Measurements from ENCODE around the gene RHOH.
"Not testable (repeated sequence)": the region's sequence is repeated elsewhere in the genome, so short reads cannot be mapped to it uniquely, and the experiment has no call there.

The RHOH gene

DNA sequence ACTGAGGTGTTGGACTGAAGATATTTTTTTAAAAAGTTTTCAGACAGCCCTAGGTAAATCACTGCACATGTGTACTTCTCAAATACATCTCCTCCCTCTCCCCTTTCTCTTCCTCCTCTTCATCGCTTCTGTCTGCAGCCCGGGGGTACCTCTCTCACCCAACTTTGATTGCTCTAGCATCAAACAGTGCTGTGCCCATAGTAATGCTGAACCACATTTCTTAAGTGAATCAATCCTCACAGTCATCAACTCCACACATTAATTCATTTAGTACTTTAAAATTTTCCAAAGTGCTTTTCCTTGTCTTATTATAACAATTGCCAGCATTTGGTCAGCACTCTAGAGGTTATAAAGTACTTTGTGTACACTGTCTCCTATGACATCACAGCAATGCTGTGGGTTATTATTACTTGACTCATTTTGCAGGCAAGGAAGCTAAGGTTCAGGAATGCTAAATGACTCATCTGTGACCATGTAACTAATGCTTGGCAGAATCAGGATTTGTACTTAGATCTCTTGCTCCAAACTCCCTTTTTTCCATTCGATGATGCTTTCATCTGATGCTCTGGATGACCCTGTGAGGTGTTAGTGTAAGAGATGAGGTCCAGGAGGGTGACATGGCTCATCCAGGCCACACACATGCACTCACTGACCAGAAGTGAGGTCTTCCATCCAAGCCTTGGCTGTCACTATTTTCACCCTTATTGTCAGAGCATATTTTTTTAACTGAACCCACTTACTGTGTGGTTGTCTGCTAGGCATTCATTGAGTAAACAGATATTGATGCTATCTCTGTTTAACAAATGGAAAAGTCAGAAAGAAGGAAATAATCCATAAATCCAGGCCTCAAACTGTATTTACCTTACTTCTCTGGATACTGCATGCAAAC lies 58.8 kb downstream of the RHOH start:
- H3K27ac ChIP-seq, result peak overlapping the region; percentile 91
- peak; percentile 91 for DNase-seq (ENCODE audit: low read depth, low spot score)

DNA sequence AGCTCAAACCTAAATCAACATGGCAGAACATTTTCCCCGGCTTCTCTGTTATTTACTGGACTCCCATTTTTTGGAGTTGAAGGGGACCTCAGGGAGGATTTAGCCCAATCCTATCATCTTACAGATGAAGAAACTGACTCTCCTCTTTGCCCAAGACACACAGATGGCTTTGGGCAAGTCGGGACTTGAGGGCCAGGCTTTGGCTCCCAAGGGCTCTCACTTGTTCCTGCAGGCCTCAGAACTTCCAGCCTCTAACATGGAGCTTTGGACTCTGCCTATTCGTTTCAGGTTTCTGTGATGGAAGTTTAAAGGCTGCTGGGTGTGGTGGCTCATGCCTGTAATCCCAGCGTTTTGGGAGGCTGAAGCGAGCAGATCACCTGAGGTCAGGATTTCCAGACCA lies 59.5 kb downstream of the RHOH start:
- peak overlapping the region; percentile 91 for H3K27ac ChIP-seq
- DNase-seq (ENCODE audit: low read depth, low spot score), result peak; percentile 78

DNA sequence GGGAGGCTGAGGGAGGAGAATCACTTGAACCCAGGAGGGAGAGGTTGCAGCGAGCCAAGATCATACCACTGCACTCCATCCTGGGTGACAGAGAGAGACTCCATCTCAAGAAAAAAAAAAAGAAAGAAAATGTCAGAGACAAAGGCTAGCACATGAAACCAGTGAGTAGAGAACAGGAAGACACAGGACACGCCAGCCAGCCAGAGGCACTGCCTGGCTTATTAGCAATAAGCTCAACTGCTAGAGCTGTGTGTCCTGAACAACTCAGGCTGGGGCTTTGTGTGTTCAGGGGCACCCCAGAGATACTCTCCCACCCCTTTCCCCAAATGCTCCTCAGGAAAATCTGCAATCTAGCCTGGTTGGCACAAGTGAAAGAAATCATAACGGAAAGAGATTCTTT lies 60.0 kb downstream of the RHOH start:
- peak overlapping the region; percentile 91 for H3K27ac ChIP-seq

DNA sequence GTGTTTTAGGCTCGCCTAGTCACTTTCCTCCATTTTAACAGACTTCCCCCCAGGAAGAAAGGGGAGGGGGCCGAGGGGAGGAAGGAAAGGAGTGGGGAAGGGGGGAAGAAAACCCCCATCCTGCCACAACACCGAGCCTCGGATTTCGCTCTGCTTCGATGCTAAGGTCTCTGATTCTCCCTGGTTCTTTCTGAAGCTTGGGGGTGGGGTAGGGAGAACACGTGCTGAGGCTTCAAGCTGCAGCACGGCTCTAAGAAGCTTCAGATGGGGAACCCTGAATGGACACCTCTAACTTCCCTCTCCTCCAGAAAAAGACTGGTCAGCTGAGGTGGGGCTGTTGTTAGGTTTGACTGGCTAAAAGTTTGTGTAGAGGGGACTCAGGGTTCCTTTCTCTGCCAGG lies 61.8 kb downstream of the RHOH start:
- H3K27ac ChIP-seq, result no peak overlapping the region
- no peak for DNase-seq (ENCODE audit: low read depth, low spot score)

More for the DNA sequence above, 60.0 kb downstream of the RHOH start:
- DNase-seq (ENCODE audit: low read depth, low spot score), result no peak

DNA sequence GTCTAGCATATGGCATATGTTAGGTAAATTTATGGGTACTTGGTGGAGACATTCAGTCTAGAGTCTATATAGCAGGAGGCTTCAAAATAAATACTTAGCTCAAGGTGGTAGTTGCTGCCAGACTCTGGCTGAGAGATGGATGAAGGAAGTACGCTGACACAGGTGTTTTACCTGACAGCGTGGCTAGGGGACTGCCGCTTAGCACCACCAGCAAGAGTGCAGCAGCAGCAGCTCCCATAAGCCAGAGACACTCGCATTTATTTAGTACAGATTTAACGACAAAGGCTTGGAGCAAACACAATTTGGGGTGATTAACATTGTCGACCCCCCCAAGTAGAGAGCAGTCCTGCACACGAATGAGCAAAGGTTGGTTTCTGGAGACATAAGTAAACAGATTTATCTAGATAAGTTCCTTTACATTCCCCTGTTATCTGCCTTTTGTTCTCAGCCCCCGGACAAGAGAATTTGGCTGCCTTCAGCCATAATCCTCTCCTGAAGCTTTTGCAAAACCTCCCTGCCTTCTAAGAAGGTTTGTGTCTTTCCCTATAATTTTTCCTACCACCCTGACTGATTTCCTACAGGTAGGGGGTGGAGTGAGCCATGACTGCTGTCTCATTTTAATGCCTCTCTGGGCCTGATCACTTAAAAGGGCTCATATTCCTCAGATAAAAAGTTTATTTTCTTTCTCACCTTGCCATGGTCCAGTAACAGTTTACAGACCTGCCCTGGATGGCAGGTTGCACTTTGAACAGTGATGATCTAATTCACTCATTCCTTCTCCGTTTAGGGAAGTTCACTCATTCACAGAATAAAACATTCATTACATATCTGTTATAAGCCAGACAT lies 64.6 kb downstream of the RHOH start:
- H3K27ac ChIP-seq, result no peak overlapping the region
- DNase-seq (ENCODE audit: low read depth, low spot score), result no peak

DNA sequence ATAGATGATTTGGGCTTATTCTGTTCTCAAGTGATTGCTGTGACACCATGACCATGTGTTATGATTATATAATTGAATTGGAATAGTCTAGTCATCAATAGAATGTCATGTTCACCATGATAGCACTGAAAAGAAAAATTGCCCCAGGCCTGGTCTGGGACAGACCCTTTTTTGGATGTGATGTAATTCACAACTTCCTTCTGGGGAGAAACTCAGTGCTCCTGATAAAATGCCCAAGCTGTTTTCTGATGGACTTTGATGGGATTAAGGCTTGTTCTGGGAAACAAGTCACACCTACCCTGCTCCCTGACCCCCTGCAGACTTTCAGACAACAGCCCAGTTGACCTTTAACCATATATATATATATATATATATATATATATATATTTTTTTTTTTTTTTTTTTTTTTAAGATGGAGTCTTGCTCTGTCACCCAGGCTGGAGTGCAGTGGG lies 65.3 kb downstream of the RHOH start:
- DNase-seq (ENCODE audit: low read depth, low spot score), result no peak
- no peak overlapping the region for H3K27ac ChIP-seq

DNA sequence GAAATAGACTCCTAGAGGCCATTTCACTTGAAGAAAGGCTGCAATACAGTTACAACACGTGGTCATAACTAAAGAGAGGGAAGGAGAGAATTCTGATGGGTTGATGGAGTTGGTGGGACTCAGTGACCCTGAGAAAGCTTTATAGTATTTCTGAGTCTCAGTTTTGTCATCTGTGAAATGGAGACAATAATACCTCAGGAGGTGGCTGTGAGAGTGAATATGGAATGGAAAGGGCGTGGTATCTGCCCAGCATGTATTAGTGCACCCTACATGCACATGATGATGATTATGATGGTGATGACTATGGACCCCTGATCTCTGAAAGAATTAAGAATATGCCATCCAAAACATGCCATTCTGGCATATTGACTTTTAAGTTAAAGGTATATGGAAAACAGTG lies 66.0 kb downstream of the RHOH start:
- no peak overlapping the region for H3K27ac ChIP-seq
- DNase-seq (ENCODE audit: low read depth, low spot score), result no peak

DNA sequence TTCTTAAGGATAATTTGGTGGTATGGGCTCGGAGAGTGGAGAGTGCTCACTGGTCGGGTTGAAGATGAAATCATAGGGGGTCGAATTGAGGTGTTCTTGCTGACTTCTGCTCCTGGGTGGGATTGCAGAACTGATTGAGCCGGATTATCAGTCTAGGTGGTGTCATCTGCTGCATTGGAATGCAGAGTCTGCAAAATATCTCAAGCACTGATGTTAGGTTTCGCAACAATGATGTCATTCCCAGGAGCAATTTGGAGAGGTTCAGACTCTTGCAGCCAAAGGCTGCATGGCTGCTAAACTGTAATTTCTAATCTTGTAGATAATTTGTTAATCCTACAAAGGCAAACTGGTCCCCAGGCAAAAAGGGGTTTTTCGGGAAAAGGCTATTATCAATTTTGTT lies 67.7 kb downstream of the RHOH start:
- DNase-seq (ENCODE audit: low read depth, low spot score), result no peak
- H3K27ac ChIP-seq, result no peak overlapping the region

DNA sequence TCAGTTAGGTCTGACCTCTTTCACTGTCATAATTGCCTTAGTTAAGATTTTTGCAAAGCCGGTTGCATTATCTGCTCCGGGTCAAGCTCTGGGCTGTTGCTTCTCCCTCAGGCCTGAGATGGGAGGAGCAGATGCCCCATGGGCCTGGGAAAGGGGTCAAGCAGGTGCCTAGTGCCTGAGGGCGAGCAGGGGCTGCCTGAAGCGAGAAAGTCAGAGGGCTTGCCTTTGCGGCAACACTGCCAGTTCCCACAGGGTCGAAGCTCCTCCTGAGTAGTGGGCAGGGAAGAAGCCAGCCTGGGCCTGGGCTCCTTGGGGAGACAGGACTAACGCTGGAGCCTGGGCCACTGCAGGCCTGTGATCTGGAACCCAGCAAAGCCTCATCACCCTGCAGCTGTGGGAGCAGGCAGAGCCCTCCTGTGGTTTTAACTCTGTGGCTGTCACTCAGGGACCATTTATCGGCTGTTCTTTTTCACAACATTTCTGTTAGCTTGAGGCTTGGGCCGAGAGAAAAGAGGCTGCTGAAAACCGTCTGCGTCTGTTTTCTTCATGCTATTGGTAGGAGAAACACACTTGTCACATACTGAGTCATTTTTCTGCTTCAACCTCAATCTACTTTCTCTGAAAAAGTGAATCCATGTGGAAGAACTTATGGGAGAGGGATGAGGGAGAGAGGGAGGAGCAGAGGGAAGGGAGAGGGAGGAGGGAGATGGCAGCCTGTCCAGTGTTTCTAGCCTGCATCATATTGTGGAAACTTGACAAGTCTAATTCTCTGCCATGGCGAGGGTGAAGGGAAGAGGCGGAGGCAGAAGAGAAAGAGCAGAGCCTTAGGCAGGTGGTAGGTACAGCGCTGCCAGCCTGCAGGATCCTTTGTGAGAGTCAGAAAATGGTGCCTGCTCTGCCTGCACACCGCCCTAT lies 68.4 kb downstream of the RHOH start:
- no peak overlapping the region for H3K27ac ChIP-seq
- no peak for DNase-seq (ENCODE audit: low read depth, low spot score)

DNA sequence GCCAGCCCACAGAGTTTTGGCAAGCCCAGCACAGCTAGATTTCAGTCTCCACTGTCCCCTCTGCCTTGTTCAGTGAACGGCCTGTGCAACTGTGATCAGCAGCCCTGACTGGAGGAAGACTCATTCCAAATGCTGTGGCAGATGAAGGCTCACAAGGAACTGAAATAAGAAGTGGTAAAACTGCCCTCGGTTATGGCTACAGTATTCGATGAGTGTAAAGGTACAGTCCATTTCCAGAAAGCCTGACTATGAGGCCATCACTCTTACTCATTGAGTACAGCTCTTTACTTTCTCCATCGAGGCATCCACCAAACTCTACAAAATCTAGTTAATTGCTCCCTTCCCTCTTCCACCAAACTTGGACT lies 69.1 kb downstream of the RHOH start:
- DNase-seq (ENCODE audit: low read depth, low spot score), result no peak
- H3K27ac ChIP-seq, result no peak overlapping the region

DNA sequence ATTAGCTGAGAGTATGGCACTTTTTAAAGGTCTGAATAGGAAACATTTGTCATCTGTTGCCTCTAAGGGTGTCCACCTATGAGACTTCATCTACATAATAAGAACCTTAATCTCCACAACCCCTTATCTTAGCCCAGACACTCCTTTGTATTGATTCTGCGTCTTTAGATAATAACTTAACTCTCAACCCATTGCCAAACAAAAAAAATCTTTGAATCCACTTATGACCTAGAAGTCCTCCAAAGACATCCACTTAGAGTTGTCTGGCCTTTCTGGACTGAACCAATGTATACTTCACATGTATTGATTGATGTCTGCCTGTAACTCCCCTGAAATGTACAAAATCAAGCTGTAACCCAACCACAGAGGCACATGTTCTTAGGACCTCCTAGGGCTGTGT lies 72.3 kb downstream of the RHOH start:
- no peak overlapping the region for H3K27ac ChIP-seq
- no peak for DNase-seq (ENCODE audit: low read depth, low spot score)

DNA sequence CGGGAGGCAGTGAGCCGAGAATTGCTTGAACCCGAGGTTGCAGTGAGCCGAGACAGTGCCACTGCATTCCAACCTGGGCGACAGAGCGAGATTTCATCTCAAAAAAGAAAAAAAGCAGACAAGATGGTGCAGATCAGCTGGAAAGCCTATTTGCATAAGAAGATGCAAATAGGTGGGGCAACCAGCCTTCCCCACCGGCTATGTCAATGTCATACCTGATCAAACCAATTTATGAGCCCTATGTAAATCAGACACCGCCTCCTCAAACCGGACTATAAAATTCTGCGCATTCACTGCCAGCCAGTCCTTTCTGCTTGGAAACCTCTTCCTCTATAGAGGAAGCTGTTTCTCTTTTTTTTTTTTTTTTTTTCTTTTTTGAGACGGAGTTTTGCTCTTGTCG lies 73.8 kb downstream of the RHOH start:
- H3K27ac ChIP-seq, result no peak overlapping the region
- no peak for DNase-seq (ENCODE audit: low read depth, low spot score)

DNA sequence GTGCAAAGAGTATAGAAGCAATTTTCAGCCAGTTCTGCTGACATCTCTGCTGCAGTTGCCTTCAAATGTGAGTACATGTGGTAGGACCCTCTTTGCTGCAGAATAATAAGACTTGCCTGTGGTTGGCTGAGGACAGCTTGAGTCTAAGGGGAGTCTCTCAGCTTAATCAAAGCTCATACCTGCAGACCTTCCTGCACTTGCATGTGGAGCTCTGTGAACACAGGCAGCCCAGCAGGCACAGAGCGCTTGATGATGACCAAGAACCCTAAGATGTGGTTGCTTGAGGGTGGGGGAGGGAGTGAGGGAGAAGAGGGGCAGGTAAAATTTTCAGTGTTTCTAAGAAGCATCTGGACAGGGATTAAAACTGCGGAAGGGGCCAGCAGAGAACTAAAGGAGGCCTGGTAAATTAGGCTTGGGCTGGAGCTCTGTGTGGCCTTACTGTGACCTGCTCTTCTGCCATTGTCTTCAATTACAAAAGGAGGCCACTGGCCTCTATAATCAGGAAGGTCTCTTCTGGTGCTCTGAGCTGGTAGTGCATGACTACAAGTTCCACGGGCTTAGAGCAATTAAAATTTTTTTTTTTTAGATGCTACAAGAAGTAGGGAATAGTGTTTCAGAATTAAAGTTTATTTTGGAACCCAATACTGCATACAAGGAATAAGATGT lies 78.4 kb downstream of the RHOH start:
- no peak overlapping the region for H3K27ac ChIP-seq
- no peak for DNase-seq (ENCODE audit: low read depth, low spot score)

DNA sequence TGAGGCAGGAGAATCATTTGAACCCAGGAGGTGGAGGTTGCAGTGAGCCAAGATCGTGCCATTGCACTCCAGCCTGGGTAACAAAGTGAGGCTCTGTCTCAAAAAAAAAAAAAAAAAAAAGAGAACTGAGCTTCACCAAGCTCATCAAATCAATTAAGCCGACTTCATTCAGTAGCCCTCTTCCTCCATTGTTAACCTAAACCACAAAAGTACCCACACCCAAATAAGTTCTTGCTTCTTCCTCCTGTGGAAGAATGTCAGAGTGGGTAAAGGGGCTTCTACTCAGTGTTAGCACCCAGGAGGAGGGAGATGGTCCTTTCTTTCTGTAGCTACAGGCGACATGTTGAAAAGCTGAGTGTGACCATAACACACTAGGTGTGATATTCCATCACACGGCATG lies 79.7 kb downstream of the RHOH start:
- DNase-seq (ENCODE audit: low read depth, low spot score), result no peak
- H3K27ac ChIP-seq, result no peak overlapping the region

DNA sequence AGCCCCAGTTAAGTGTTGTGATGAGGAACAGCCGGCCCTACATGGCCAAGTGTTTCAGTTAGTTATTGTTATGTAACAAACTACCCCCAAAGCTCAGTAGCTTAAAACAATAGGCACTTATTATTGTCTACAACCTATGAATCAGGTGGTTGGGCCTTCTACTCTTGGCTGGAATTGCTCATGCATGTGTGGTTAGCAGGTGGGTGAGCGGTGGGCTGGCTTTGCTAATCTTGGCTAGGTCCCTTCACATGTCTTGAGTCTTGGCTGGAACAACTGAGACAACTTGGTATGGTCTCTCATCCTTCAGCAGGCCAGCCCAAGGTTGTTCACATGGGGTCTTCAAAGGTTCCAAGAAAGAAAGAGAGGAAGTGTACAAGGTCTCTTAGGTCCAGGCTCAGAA lies 83.8 kb downstream of the RHOH start:
- no peak for DNase-seq (ENCODE audit: low read depth, low spot score)
- H3K27ac ChIP-seq, result no peak overlapping the region

DNA sequence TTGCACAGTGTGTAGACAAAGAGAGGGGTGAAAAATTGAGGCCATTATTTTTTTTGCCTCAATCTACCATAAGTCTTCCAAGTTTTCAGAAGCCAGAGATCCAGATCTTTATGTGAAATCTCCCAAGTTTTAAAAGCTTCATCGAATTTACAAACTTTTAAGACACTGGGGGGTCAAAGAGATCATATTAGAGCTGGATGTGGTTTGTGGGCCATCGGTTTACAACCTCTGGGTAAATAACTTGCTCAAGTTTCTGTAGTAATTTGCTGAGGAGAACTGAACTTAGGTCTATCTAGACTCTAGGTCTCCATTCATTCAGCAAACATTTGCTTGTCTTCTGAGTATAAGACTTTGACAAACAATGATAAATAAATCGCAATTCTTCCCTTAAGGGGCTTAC lies 84.3 kb downstream of the RHOH start:
- H3K27ac ChIP-seq, result no peak overlapping the region
- DNase-seq (ENCODE audit: low read depth, low spot score), result no peak

DNA sequence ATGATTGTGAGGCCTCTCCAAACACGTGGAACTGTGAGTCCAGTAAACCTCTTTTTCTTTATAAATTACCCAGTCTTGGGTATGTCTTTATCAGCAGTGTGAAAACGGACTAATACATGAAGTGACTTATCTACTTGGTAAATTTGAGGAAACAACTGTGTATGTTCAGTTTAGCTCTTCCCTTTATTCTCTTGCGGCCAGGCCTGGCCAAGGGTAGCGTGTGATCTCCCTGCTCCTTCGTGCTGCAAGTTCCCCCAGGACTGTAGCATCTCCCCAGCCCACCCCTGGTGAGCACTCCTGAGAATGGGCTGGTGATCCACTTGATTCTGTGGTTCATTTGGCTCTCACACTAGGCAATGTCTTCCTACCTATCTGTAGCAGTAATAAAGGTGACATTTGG lies 85.1 kb downstream of the RHOH start:
- H3K27ac ChIP-seq, result no peak overlapping the region

DNA sequence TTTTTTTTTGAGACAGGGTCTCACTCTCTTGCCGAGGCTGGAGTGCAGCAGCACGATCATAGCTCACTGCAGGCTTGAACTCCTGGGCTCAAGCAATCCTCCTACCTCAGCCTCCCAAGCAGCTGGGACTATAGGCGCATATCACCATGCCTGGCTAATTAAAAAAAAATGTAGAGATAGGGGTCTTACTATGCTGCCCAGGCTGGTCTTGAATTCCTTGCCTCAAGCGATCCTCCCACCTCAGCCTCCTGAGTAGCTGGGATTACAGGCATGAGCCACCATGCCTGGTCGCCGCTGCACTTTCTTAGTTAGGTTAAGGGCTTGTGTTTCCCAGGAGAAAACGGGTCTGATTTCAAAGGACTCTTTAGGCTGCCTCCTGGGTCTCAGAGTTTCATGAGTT lies 86.0 kb downstream of the RHOH start:
- not testable (repeated sequence) for DNase-seq (ENCODE audit: low read depth, low spot score); H3K27ac ChIP-seq

More for the DNA sequence above, 85.1 kb downstream of the RHOH start:
- DNase-seq (ENCODE audit: low read depth, low spot score), result no peak

DNA sequence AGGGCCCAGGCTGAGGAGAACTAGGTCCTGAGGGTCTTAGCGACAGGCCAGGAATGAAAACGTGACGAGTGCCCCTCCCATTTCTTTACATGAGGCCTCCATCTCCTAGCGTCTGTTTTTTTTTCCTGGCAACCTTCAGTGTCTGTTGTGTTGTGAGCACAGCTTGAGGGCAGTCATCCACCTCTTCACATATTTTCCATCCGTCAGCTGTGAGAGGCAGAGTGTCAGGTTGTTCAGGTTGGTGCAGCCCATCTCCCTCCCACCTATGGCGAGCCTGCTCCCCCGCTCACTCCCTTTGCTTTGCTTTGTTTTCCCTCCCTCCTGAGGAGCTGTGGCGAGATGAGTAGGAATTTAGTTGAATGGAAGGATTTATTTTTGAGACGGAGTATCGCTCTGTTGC lies 86.6 kb downstream of the RHOH start:
- DNase-seq (ENCODE audit: low read depth, low spot score), result no peak
- H3K27ac ChIP-seq, result peak overlapping the region; percentile 47

DNA sequence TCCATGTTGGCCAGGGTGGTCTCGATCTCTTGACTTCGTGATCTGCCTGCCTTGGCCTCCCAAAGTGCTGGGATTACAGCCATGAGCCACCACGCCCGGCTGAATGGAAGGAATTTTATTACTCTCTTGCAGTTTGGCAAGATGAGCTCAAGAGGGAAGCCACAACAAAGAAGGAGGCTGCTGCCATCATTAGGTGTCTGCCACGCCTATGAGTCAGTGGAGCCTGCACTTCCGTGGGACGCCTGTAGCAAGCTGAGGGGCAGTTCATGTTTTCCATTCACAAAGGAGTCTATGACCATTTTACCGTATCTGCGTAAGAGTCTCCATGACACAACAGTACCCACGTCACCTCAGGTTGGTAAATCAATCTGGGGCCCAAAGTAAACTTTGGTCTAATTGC lies 87.1 kb downstream of the RHOH start:
- H3K27ac ChIP-seq, result peak overlapping the region; percentile 47

More for the DNA sequence above, 87.1 kb downstream of the RHOH start:
- DNase-seq (ENCODE audit: low read depth, low spot score), result no peak

All from epithelial cell of prostate (primary cell).